ENCODE measurements around the gene ZMYND11. TPM values are rescaled to one million over a fixed set of nuclear protein-coding genes. Genes with fewer than 3 reads are reported as not detected.

The ZMYND11 gene
- total RNA-seq, 2 donors from 2014 or later = 60.2 to 61.1 TPM

GRCh38 chr10:201328-201771 lies 66.1 kb downstream of the ZMYND11 start:
- Histone ChIP-seq H3K27me3 (no peaks in the 10 kb centered on the region), H3K27ac (no peak overlapping the region), H3K9me3 (no peaks in the 10 kb centered on the region), H3K4me3 (no peak overlapping the region), H3K36me3 (no peaks in the 10 kb centered on the region), H3K4me1 (no peaks in the 10 kb centered on the region)
- no peak for DNase-seq (ENCODE audit: low spot score)
- TF ChIP-seq CTCF (IDR thresholded peaks at IDR 0.05) = no peak

GRCh38 chr10:208616-209015 lies 73.4 kb downstream of the ZMYND11 start:
- TF ChIP-seq CTCF (IDR thresholded peaks at IDR 0.05) = no peak
- Histone ChIP-seq H3K36me3 (no peaks in the 10 kb centered on the region), H3K27me3 (no peaks in the 10 kb centered on the region), H3K9me3 (no peaks in the 10 kb centered on the region), H3K4me3 (no peak overlapping the region), H3K4me1 (no peaks in the 10 kb centered on the region), H3K27ac (no peak overlapping the region)
- no peak for DNase-seq (ENCODE audit: low spot score)

- Histone ChIP-seq H3K27me3 (no peaks in the 10 kb centered on the region), H3K4me3 (no peak overlapping the region), H3K36me3 (no peaks in the 10 kb centered on the region), H3K4me1 (no peaks in the 10 kb centered on the region), H3K27ac (no peak overlapping the region), H3K9me3 (no peaks in the 10 kb centered on the region)
- DNase-seq (ENCODE audit: low spot score) = no peak
- no peak for TF ChIP-seq CTCF (IDR thresholded peaks at IDR 0.05)
Measured at GRCh38 chr10:209357-209756, 74.1 kb downstream of the ZMYND11 start.

- Histone ChIP-seq H3K9me3 (no peaks in the 10 kb centered on the region), H3K27me3 (no peaks in the 10 kb centered on the region), H3K27ac (no peak overlapping the region), H3K4me1 (no peaks in the 10 kb centered on the region), H3K36me3 (no peaks in the 10 kb centered on the region), H3K4me3 (no peak overlapping the region)
- TF ChIP-seq CTCF (IDR thresholded peaks at IDR 0.05) = no peak
- DNase-seq (ENCODE audit: low spot score) = no peak
Measured at GRCh38 chr10:210297-210696, 75.0 kb downstream of the ZMYND11 start.

GRCh38 chr10:215444-215843 lies 80.2 kb downstream of the ZMYND11 start:
- H3K9me3 ChIP-seq = no peaks in the 10 kb centered on the region

More at GRCh38 chr10:215444-215843, 80.2 kb downstream of the ZMYND11 start:
- Histone ChIP-seq H3K4me3 (no peak overlapping the region), H3K27ac (no peak overlapping the region), H3K27me3 (no peaks in the 10 kb centered on the region), H3K36me3 (no peaks in the 10 kb centered on the region), H3K4me1 (no peaks in the 10 kb centered on the region)
- DNase-seq (ENCODE audit: low spot score) = no peak
- no peak for TF ChIP-seq CTCF (IDR thresholded peaks at IDR 0.05)

Measured in right atrium auricular region (tissue), 2 donors.